Mucosa of rectum (tissue), 2 donors: Measurements from ENCODE around the gene VAV2.
A peak's percentile ranks its signal among the peaks of the same experiment; 100 is the strongest.

ENCODE experiments used
- H3K27ac ChIP-seq, 2 donors: one replicate each; pipeline ENCODE4 v1.7.0; 2013; ENCODE audit warnings: inconsistent platforms in 2 of 2, low read depth in 2 of 2, low read length in 2 of 2
- H3K27me3 ChIP-seq, 2 donors: one replicate each; pipeline ENCODE4 v1.7.0; 2013; ENCODE audit warnings: low read length in 2 of 2; ENCODE audit not compliant: control insufficient read depth in 2 of 2, insufficient read depth in 2 of 2
- H3K36me3 ChIP-seq, 2 donors: one replicate each; pipeline ENCODE4 v1.7.0; 2013; ENCODE audit warnings: low read length in 2 of 2; ENCODE audit not compliant: control insufficient read depth in 2 of 2, insufficient read depth in 2 of 2
- H3K4me1 ChIP-seq, 2 donors: one replicate each; pipeline ENCODE4 v1.7.0; 2013; ENCODE audit warnings: low read length in 2 of 2, mild to moderate bottlenecking in 1 of 2; ENCODE audit not compliant: control insufficient read depth in 2 of 2, insufficient read depth in 2 of 2
- H3K4me3 ChIP-seq, 2 donors: one replicate each; pipeline ENCODE4 v1.7.0; 2013; ENCODE audit warnings: low read length in 2 of 2
- H3K9ac ChIP-seq, 2 donors: one replicate each; pipeline ENCODE4 v1.7.0; 2013; ENCODE audit warnings: low read length in 2 of 2, low read depth in 1 of 2, mild to moderate bottlenecking in 1 of 2
- H3K9me3 ChIP-seq, 2 donors: one replicate each; pipeline ENCODE4 v1.7.0; 2013; ENCODE audit warnings: low read length in 2 of 2; ENCODE audit not compliant: control insufficient read depth in 2 of 2
- donor health status: healthy.
- donor health status: Normal muscosa, but diverticular disease.

The VAV2 gene

GRCh38 chr9:133975511-133975910 is 16.6 kb downstream of the VAV2 start:
- Histone ChIP-seq H3K9ac (no peak overlapping the region), H3K27me3 (no peaks in the 10 kb centered on the region), H3K9me3 (no peaks in the 10 kb centered on the region), H3K27ac (no peak overlapping the region), H3K4me1 (peaks cover 35 to 47% of the 10 kb centered on the region in 2 donors), H3K4me3 (no peak overlapping the region), H3K36me3 (peaks cover 0 to 2% of the 10 kb centered on the region in 2 donors)

DNA sequence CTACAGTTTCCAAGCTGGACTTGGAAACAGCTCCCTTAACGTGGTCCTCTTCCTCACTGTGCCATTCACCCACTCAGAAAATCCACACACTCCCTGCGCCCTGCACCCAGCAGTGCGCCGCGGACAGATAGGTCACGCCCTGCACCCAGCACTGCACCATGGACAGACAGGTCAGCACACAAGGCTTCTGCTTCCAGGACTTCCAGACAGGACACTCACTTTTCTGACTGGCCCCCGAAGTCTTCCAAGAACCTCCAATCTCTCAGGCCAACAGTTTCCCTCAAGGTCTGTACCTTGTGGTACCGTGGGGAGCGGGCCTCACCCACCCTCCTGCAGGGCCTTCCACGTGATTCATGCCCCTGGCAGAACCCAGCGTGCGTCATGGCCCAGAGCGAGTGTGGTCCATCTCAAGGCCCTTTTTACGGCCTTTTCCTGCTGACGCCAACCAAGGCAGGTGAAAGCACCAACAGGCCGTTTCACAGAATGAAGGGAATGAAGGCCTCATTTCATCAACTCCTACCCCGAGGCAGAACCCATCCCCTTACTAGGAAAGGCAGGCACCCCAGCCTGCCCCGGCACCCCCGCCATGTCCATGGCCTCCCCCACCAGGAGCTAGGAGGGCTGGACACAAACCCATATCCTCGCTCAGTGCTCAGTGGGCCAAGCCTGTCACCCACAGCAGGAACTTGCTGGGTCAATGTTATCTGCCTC is 17.3 kb downstream of the VAV2 start:
- H3K9ac ChIP-seq, result no peak overlapping the region
- no peaks in the 10 kb centered on the region for H3K9me3 ChIP-seq
- peaks cover 35 to 45% of the 10 kb centered on the region in 2 donors for H3K4me1 ChIP-seq

GRCh38 chr9:133973791-133974630 is 18.1 kb downstream of the VAV2 start:
- H3K9ac ChIP-seq, result peak overlapping the region in 1 of 2 donors; percentile 26
- no peaks in the 10 kb centered on the region for H3K9me3 ChIP-seq
- peak overlapping the region; percentile 72 to 74 for H3K27ac ChIP-seq
- peaks cover 0 to 2% of the 10 kb centered on the region in 2 donors for H3K36me3 ChIP-seq
- peaks cover 35 to 44% of the 10 kb centered on the region in 2 donors for H3K4me1 ChIP-seq
- H3K27me3 ChIP-seq, result no peaks in the 10 kb centered on the region
- H3K4me3 ChIP-seq, result peak overlapping the region in 1 of 2 donors; percentile 28

More for the DNA sequence above, 17.3 kb downstream of the VAV2 start:
- Histone ChIP-seq H3K27me3 (no peaks in the 10 kb centered on the region), H3K36me3 (peaks cover 0 to 2% of the 10 kb centered on the region in 2 donors), H3K4me3 (peak overlapping the region in 1 of 2 donors; percentile 28), H3K27ac (peak overlapping the region; percentile 63 to 72)

GRCh38 chr9:133973111-133973790 is 18.9 kb downstream of the VAV2 start:
- Histone ChIP-seq H3K4me1 (peaks cover 35 to 44% of the 10 kb centered on the region in 2 donors), H3K36me3 (peaks cover 0 to 2% of the 10 kb centered on the region in 2 donors), H3K9me3 (no peaks in the 10 kb centered on the region), H3K9ac (no peak overlapping the region), H3K27ac (peak overlapping the region; percentile 11 to 74), H3K4me3 (no peak overlapping the region), H3K27me3 (no peaks in the 10 kb centered on the region)

- H3K27ac ChIP-seq, result peak overlapping the region in 1 of 2 donors; percentile 74
- H3K27me3 ChIP-seq, result no peaks in the 10 kb centered on the region
- peaks cover 35 to 44% of the 10 kb centered on the region in 2 donors for H3K4me1 ChIP-seq
- H3K4me3 ChIP-seq, result peak overlapping the region in 1 of 2 donors; percentile 33
- H3K36me3 ChIP-seq, result peaks cover 0 to 2% of the 10 kb centered on the region in 2 donors
- H3K9ac ChIP-seq, result peak overlapping the region in 1 of 2 donors; percentile 13
- no peaks in the 10 kb centered on the region for H3K9me3 ChIP-seq
These were observed 19.9 kb downstream of the VAV2 start for GRCh38 chr9:133971981-133972941.

- Histone ChIP-seq H3K27ac (peak overlapping the region in 1 of 2 donors; percentile 70), H3K4me1 (peaks cover 35 to 44% of the 10 kb centered on the region in 2 donors), H3K36me3 (peaks cover 0 to 2% of the 10 kb centered on the region in 2 donors), H3K4me3 (peak overlapping the region in 1 of 2 donors; percentile 33), H3K27me3 (no peaks in the 10 kb centered on the region), H3K9ac (peak overlapping the region in 1 of 2 donors; percentile 13), H3K9me3 (no peaks in the 10 kb centered on the region)
These were observed 20.8 kb downstream of the VAV2 start for GRCh38 chr9:133971121-133971951.

DNA sequence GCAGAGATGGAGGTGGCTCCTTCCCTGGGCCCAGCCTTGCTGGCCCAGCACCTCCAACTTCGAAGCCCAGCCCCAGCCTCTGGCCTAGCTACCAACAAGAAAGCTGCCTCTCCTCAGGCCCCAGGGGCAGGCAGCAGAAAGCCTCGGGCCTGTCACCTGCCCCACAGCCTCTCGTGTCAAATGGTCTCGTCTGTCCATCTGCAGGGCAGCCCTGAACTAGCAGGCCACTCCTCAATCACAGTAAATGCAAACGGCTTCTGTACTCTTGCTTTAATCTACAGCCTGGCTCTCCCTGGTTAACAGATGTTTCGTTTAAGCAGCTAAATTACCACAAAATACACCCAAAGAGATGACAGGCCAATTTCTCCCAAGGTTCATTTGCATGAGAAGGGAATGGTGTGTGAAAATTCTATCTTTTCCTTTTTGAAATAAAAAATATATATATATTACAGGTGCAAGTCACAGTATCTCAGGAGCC is 21.5 kb downstream of the VAV2 start:
- Histone ChIP-seq H3K4me1 (peaks cover 35 to 44% of the 10 kb centered on the region in 2 donors), H3K36me3 (peaks cover 0 to 2% of the 10 kb centered on the region in 2 donors), H3K9me3 (no peaks in the 10 kb centered on the region), H3K27me3 (no peaks in the 10 kb centered on the region), H3K27ac (no peak overlapping the region), H3K9ac (no peak overlapping the region), H3K4me3 (no peak overlapping the region)

DNA sequence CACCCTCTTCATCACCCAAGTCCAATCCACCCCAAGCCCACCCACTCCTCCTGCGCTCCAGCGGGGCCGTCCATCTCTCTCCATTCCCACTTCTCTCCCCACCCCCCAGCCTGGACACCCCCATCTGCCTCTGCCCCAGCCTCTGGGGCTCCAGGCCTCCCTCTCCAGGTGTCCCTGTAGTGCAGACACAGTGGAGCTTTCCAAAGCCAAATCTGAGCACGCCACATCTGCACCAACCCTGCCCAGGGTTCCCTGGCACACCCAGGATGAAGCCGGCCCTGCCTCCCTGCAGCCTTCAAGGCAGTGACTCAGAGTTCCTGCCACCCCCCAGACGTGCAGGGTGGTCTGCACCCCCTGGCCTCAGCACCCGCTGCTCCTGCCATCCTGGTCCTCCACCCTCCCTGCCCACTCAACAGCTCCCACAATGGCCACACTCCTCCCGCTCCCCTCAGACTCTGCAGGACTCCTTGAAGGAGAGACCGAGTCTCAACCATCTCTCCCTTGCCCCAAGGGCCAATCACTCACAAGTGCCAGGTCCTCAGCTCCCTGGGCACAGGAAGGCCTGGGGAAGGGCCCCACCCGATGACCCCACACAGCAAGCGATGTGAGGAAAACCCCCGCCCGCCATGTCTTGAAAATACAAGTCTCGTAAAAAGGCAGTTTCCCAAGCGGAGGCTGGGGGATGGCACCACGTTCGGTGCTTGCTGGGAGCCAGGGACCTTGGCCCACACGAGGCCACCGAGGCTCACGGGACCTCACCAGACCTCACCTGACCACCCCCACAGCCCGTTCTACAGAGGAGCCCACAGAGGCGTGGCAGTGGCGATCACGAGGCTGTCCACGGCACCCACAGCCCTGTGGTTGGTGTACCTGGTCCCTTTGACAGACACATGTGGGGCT is 22.2 kb downstream of the VAV2 start:
- H3K27me3 ChIP-seq, result no peaks in the 10 kb centered on the region
- no peak overlapping the region for H3K27ac ChIP-seq
- no peak overlapping the region for H3K9ac ChIP-seq
- no peaks in the 10 kb centered on the region for H3K9me3 ChIP-seq
- H3K36me3 ChIP-seq, result peaks cover 0 to 2% of the 10 kb centered on the region in 2 donors
- H3K4me1 ChIP-seq, result peaks cover 35 to 44% of the 10 kb centered on the region in 2 donors
- H3K4me3 ChIP-seq, result no peak overlapping the region
